Kidney epithelial cell (primary cell): ENCODE results near the gene MEDAG. TPM values are rescaled to one million over a fixed set of nuclear protein-coding genes. Genes with fewer than 3 reads are reported as not detected.

Source experiments
- DNase-seq: peaks from one replicate; pipeline ENCODE4 v3.0.0-alpha.2; 2010; ENCODE audit warnings: low read depth
- H3K27me3 ChIP-seq: 2 replicates; pipeline ENCODE4 v1.6.0; 2011; ENCODE audit warnings: low read length; ENCODE audit not compliant: control insufficient read depth, insufficient read depth
- H3K36me3 ChIP-seq: 2 replicates; pipeline ENCODE4 v1.5.1; 2011; ENCODE audit warnings: low read length; ENCODE audit not compliant: control insufficient read depth, insufficient read depth
- H3K4me3 ChIP-seq: 2 replicates; pipeline ENCODE4 v1.5.1; 2011; ENCODE audit warnings: low read depth, mild to moderate bottlenecking, control low read depth, low read length
- CTCF ChIP-seq: IDR thresholded peaks from 2 replicates; pipeline ENCODE4 v1.5.1; 2011; ENCODE audit warnings: mild to moderate bottlenecking, moderate library complexity, low read length, control low read depth, inconsistent platforms; ENCODE audit not compliant: insufficient read depth, poor library complexity, severe bottlenecking
- total RNA-seq: library from RNA; depleted of rRNA; stranded (reverse); fragments of >200 nt; gene quantifications from 2 replicates; pipeline ENCODE4 v1.2.3, GENCODE V29; 2015

MEDAG gene
- total RNA-seq = 3.2 and 4.7 TPM in 2 replicates

GRCh38 chr13:30905932-30906383 is at the start of gene MEDAG:
TSS of gene MEDAG (plus strand) at chr13:30906271. CDS start at chr13:30906516, 245 bp downstream.
- no peaks in the 10 kb centered on the region for H3K36me3 ChIP-seq
- TF ChIP-seq CTCF = no peak
- peaks cover 14% of the 10 kb centered on the region for H3K27me3 ChIP-seq
- no peak for DNase-seq
- peak within 1 kb of the TSS; percentile 28 for H3K4me3 ChIP-seq

- H3K36me3 ChIP-seq = no peaks in the 10 kb centered on the region
- no peak for DNase-seq
- no peak for TF ChIP-seq CTCF
- H3K27me3 ChIP-seq = no peaks in the 10 kb centered on the region
- no peak overlapping the region for H3K4me3 ChIP-seq
Measured at GRCh38 chr13:30857018-30857417, 49.1 kb upstream of the MEDAG start.

GRCh38 chr13:30857636-30858035 is 48.4 kb upstream of the MEDAG start:
- Histone ChIP-seq H3K36me3 (no peaks in the 10 kb centered on the region), H3K27me3 (no peaks in the 10 kb centered on the region), H3K4me3 (no peak overlapping the region)
- no peak for TF ChIP-seq CTCF
- DNase-seq = no peak

GRCh38 chr13:30859326-30859725 is 46.7 kb upstream of the MEDAG start:
- Histone ChIP-seq H3K36me3 (no peaks in the 10 kb centered on the region), H3K4me3 (no peak overlapping the region), H3K27me3 (no peaks in the 10 kb centered on the region)
- no peak for DNase-seq
- no peak for TF ChIP-seq CTCF

- Histone ChIP-seq H3K4me3 (no peak overlapping the region), H3K36me3 (no peaks in the 10 kb centered on the region), H3K27me3 (no peaks in the 10 kb centered on the region)
- no peak for DNase-seq
- TF ChIP-seq CTCF = no peak
Measured at GRCh38 chr13:30861163-30861562, 44.9 kb upstream of the MEDAG start.

GRCh38 chr13:30861836-30862467 is 44.1 kb upstream of the MEDAG start:
- Histone ChIP-seq H3K36me3 (no peaks in the 10 kb centered on the region), H3K4me3 (no peak overlapping the region), H3K27me3 (no peaks in the 10 kb centered on the region)
- TF ChIP-seq CTCF = no peak
- DNase-seq = no peak
